ENCODE data around the gene PITX1.

PITX1 gene

GRCh38 chr5:135061001-135061400 is 27.0 kb upstream of the PITX1 start:
- DNase-seq = no peak

GRCh38 chr5:135060021-135060420 is 26.0 kb upstream of the PITX1 start:
- no peak for DNase-seq

GRCh38 chr5:135059000-135059923 is 25.2 kb upstream of the PITX1 start:
- no peak for DNase-seq

GRCh38 chr5:135058331-135058732 is 24.3 kb upstream of the PITX1 start:
- DNase-seq = no peak

- DNase-seq = no peak
These were observed 23.2 kb upstream of the PITX1 start for GRCh38 chr5:135057233-135057632.

GRCh38 chr5:135056316-135057030 is 22.4 kb upstream of the PITX1 start:
- DNase-seq = no peak

- no peak for DNase-seq
These were observed 21.4 kb upstream of the PITX1 start for GRCh38 chr5:135055396-135055795.

GRCh38 chr5:135054546-135054945 is 20.5 kb upstream of the PITX1 start:
- DNase-seq = no peak

GRCh38 chr5:135053989-135054388 is 20.0 kb upstream of the PITX1 start:
- DNase-seq = no peak

GRCh38 chr5:135053278-135053677 is 19.2 kb upstream of the PITX1 start:
- no peak for DNase-seq

GRCh38 chr5:135052511-135053145 is 18.6 kb upstream of the PITX1 start:
- DNase-seq = no peak

GRCh38 chr5:135051872-135052271 is 17.8 kb upstream of the PITX1 start:
- DNase-seq = no peak

- no peak for DNase-seq
These were observed 17.4 kb upstream of the PITX1 start for GRCh38 chr5:135051399-135051798.

- no peak for DNase-seq
These were observed 16.3 kb upstream of the PITX1 start for GRCh38 chr5:135050244-135050767.

GRCh38 chr5:135048930-135049329 is 14.9 kb upstream of the PITX1 start:
- DNase-seq = no peak

GRCh38 chr5:135048286-135048685 is 14.3 kb upstream of the PITX1 start:
- DNase-seq = no peak

GRCh38 chr5:135047347-135047695 is 13.3 kb upstream of the PITX1 start:
- no peak for DNase-seq

GRCh38 chr5:135046661-135047346 is 12.8 kb upstream of the PITX1 start:
- no peak for DNase-seq

- DNase-seq = no peak
These were observed 11.5 kb upstream of the PITX1 start for GRCh38 chr5:135045488-135045887.

- DNase-seq = no peak
These were observed 8.6 kb upstream of the PITX1 start for GRCh38 chr5:135042595-135042994.

GRCh38 chr5:135041726-135042125 is 7.7 kb upstream of the PITX1 start:
- no peak for DNase-seq

GRCh38 chr5:135041145-135041587 is 7.1 kb upstream of the PITX1 start:
- no peak for DNase-seq

Data from 8988T (cell line).